HG03025 (cell line): ENCODE results near the gene PIK3C2B.

Experiments used
- ATAC-seq: cut with Tn5 transposase; IDR thresholded peaks from one replicate; pipeline ENCODE4 v1.9.1; 2021; ENCODE audit warnings: mild to moderate bottlenecking, moderate library complexity; ENCODE audit not compliant: unreplicated experiment, low FRiP score

Gene PIK3C2B

DNA sequence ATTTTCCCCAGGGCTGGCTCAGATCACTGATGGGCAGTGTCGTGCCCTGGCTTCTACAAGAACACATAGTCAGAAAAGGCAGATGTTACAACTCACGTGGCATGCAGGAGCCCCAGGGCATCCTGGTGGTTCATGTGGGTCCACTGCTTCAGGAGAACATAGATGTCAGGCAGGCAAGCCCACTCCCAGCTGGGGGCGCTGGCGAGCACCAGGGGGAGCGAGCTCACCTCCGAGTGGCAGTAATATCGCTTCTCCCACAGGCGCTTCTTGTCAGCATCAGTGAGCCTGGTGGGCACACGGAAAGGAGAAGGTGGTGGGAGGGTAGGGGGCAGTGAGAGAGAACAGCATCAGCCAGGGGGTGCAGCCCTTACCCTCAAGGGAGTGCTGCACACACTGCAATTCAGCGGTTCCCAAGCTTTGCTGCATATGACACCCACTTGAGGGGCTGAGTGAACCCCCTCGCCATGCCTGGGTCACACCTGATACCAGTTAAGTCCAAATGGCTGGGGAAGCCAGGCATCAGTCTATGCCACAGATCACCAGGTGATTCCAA, 48.7 kb downstream of the PIK3C2B start:
- ATAC-seq, result no peak
